Measurements from ENCODE around the gene INPP5A.

INPP5A gene

DNA sequence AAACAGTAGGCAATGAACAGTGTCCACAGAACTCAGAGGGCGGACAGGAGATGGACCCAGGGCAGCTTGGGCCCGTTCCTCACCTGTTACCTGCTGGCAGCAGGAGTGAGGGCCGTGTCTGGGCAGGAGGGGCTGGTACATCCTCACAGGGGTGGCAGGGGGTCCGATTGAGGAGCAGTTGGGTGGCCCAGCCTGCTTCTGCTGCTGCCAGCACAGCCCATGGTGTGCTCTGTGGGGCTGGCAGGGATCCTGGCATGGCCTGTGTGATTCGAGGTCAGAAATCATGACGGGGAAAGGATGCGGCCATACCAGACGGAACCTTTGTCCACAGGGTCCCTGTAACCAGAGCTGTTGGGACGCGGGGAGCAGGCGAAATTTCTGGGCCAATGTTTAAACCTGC is 49.6 kb downstream of the INPP5A start:
- TF ChIP-seq, protein P1, sequence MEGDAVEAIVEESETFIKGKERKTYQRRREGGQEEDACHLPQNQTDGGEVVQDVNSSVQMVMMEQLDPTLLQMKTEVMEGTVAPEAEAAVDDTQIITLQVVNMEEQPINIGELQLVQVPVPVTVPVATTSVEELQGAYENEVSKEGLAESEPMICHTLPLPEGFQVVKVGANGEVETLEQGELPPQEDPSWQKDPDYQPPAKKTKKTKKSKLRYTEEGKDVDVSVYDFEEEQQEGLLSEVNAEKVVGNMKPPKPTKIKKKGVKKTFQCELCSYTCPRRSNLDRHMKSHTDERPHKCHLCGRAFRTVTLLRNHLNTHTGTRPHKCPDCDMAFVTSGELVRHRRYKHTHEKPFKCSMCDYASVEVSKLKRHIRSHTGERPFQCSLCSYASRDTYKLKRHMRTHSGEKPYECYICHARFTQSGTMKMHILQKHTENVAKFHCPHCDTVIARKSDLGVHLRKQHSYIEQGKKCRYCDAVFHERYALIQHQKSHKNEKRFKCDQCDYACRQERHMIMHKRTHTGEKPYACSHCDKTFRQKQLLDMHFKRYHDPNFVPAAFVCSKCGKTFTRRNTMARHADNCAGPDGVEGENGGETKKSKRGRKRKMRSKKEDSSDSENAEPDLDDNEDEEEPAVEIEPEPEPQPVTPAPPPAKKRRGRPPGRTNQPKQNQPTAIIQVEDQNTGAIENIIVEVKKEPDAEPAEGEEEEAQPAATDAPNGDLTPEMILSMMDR (IDR thresholded peaks at IDR 0.05; ENCODE audit: low read depth, low read length): no peak
- no peak for DNase-seq (ENCODE audit: extremely low read depth, low read depth)

DNA sequence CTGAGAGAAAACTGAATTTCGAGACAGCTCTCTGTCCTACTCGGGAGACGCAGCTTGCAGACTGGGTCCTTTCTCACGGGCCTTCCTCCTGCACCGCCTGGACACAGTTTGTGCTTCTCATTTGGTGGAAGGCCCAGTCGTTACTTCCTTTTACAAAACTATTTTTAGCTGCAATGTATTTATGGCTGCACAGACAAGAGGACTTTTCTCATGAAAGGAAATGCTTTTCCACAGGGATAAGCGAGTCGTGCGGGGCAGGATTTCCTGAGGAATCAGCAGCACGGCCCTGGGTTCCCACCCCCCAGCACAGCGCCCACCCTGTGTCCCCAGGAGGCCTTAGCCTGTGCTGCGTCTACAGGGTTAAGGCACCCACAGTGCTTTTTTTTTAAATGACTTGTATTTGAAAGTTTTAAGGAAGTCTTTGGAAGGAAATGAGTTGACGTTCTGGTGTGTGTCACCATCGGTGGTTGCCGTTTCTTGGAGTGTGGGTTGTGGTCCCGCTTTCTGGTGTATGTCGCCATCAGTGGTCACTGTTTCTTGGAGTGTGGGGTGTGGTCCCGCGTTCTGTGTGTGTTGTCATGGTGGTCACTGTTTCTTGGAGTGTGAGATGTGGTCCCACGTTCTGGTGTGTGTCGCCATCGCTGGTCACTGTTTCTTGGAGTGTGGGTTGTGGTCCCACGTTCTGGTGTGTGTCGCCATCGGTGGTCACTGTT is 50.9 kb downstream of the INPP5A start:
- TF ChIP-seq, protein P1 (IDR thresholded peaks at IDR 0.05; ENCODE audit: low read depth, low read length): no peak
- no peak for DNase-seq (ENCODE audit: extremely low read depth, low read depth)

DNA sequence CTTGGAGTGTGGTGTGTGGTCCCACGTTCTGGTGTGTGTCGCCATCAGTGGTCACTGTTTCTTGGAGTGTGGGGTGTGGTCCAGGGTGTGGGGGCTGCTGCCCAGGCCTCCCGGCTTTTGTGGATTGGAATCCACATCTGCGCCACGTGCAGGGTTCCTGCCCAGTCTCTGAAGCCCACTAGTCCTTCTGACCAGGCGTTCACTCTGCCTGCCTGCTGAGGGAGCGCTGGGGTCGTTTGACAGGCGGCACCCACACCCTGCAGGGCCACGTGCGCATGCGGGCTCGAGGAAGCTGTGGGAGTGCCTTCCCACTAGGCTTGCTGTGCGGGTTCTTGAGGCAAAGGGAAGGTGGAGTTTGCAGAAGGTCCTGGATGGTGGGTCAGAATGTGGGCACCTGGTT is 51.4 kb downstream of the INPP5A start:
- no peak for DNase-seq (ENCODE audit: extremely low read depth, low read depth)
- TF ChIP-seq, protein P1 (IDR thresholded peaks at IDR 0.05; ENCODE audit: low read depth, low read length): no peak

DNA sequence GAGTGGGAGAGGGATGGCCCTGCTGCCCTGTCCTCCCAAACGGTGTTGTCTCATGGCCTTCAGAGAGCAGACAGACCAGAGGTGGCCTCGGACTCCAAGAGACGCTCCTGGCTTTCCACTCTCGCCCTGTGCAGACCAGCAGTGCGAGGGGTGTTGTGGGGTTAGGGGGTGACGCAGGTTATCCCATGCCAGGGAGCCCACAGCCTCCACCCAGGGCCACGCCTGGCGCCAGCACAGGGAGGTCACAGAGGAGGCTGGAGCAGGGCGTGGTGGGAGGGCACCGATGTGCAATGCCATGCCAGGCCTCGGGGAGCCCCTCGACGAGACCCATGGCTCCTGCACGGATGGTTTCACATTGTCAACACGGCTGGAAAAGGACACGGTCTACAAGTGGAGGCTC is 52.1 kb downstream of the INPP5A start:
- no peak for DNase-seq (ENCODE audit: extremely low read depth, low read depth)
- TF ChIP-seq, protein P1 (IDR thresholded peaks at IDR 0.05; ENCODE audit: low read depth, low read length): no peak

DNA sequence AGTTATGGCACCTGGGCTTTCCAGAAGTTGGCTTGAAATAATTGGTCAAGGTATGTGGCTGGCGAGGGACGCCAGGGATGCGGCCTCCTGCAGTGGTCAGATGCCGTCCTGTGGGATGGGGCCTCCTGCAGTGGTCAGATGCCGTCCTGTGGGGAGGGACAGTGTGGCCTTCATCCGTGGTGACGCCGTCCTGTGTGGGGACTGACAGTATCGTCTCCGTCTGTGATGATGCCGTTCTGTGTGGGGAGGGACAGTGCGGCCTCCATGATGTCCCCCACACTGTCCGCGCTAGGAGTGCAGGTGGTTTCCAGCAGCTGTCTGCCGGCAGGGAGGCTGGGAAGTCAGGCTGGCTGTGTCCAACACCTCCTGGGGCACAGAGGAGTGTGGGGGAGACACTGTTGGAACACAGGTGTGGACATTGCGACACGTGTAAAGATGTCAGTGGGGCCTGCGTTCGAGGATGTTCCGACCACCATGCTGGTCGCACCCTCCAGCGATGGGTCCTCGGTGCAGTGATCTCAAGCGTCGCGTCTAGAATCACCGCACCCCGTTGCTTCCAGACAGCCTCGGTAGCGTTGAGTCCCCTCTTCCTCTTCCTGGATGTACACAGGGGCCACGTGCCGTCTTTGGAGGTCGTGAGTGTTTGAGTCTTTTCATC is 52.6 kb downstream of the INPP5A start:
- no peak for DNase-seq (ENCODE audit: extremely low read depth, low read depth)
- TF ChIP-seq, protein P1 (IDR thresholded peaks at IDR 0.05; ENCODE audit: low read depth, low read length): no peak

DNA sequence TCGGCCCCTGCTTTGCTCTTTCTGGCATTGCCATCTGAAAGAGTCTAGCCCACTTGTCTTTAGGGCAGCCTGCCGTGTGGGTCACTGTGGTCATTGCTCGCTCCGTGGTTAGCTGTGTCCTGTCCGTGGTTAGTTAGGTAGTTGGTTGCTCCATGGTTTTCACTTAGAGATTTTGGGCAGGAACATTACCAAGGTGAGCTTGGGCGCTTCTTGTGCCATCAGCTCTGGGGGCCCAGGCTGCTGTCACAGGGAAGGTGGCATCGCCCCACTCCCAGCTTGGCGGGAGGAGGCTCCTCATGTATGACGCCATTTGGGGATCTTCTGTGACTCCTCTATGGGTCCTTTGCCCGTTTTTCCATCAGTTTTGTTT is 53.1 kb downstream of the INPP5A start:
- TF ChIP-seq, protein P1 (IDR thresholded peaks at IDR 0.05; ENCODE audit: low read depth, low read length): no peak
- DNase-seq (ENCODE audit: extremely low read depth, low read depth): no peak

DNA sequence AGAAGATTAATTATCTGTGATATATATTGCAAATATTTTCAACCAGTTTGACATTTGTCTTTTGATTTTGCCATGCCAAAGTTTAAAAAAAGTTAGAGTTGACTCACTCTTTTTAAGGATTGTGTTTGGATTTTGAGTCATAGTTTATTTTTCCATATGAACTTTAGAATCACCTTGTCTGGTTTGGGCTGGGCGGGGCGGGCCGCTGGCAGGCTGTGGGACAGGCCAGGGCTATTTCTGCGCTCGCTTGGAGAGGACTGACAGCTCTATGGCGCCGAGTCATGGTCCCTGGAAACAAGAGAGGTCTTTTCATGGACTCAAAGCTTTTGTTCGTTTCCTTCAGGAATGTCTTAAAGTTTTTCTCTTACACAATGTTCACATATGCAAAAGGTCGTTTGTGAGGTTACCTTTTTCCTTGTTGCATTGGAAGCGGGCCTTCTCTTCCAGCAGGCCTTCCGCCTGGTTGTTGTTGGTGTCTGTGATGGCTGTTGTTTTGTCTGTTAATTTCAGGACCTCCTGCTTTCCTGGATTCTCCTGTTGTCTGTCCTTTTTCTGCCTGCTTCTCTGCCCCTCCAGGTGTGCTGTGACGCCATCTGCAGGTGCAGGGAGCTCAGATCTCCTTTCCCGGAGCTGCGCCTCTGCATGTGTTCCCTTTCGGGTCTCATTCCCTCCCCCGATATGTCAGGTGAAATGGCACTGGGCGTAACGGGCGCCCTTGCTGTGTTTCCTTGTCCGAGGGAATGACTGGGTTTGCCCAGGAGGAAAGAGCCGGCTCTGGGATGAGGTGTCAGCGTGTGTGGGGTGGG is 53.8 kb downstream of the INPP5A start:
- peak; percentile 39 for DNase-seq (ENCODE audit: extremely low read depth, low read depth)
- TF ChIP-seq, protein P1 (IDR thresholded peaks at IDR 0.05; ENCODE audit: low read depth, low read length): no peak

Data from AG09319 (cell line).